K562 (cell line): Measurements from ENCODE around the gene REEP3. TPM values are rescaled to one million over a fixed set of nuclear protein-coding genes. Genes with fewer than 3 reads are reported as not detected.

ENCODE experiments used
- ATAC-seq: fragments of 200-7000 bp; cut with Tn5 transposase; 3 replicates; pipeline ENCODE4 v1.9.1; 2020; ENCODE audit warnings: moderate library complexity
- BruUV-seq: library from RNA; stranded (reverse); fragments of 400-500 nt; replicated peaks from 2 replicates; lab custom pipeline; 2021; lab: Mats Ljungman, UMichigan
- CTCF ChIA-PET: fragments of 300-600 bp; formaldehyde crosslinking; extraction: SDS; loops from one replicate; lab custom pipeline; 2021; ENCODE audit warnings: low intra/inter-chr PET ratio; lab: Yijun Ruan, JAX
- POLR2A ChIA-PET: fragments of 300-600, 350-650 bp; sonication (Branson Sonifier 250); formaldehyde crosslinking; extraction: SDS; loops from one replicate; lab custom pipeline; 2021; ENCODE audit warnings: antibody characterized with exemption, inconsistent platforms; lab: Yijun Ruan, JAX
- DNase-seq, 4 experiments: peaks; one replicate each; pipeline versions ENCODE4 v3.0.0 to v3.0.0-alpha.2; 2011 to 2018; ENCODE audit warnings: low spot score in 3 of 4, mixed read lengths in 3 of 4; ENCODE audit errors: extremely low read depth in 1 of 4
- FAIRE-seq: peaks from 2 replicates; lab custom pipeline; 2011; peaks lifted over from hg19 to GRCh38; lab: Jason Lieb, UNC
- H2AFZ ChIP-seq: 2 replicates; pipeline ENCODE4 v1.6.0; 2011; ENCODE audit warnings: low read depth, low read length, control low read depth, inconsistent platforms
- H3K27ac ChIP-seq: fragments of 200-600 bp; 3 replicates; pipeline ENCODE4 v1.8.0; 2011; ENCODE audit warnings: low read depth, mild to moderate bottlenecking, control low read depth, inconsistent platforms, low read length, moderate library complexity, mixed read lengths; ENCODE audit errors: extremely low read depth
- H3K27me3 ChIP-seq, 2 experiments: fragments of 300-600 bp in 1 of 2; 2 replicates in 1 of 2; 3 replicates in 1 of 2; pipeline versions ENCODE4 v1.6.0 to v1.8.0; 2011; ENCODE audit warnings: inconsistent platforms in 2 of 2, low read length in 2 of 2, mild to moderate bottlenecking in 1 of 2, mixed read lengths in 1 of 2, moderate library complexity in 1 of 2; ENCODE audit not compliant: control insufficient read depth in 2 of 2, insufficient read depth in 2 of 2
- H3K36me3 ChIP-seq: fragments of 300-600 bp; 3 replicates; pipeline ENCODE4 v1.8.0; 2011; ENCODE audit warnings: mild to moderate bottlenecking, low read length, inconsistent platforms; ENCODE audit not compliant: control insufficient read depth, insufficient read depth
- H3K4me1 ChIP-seq, 2 experiments: fragments of 200-600 bp in 1 of 2; replicated peaks in 1 of 2; 2 replicates in 1 of 2; 3 replicates in 1 of 2; pipeline versions ENCODE4 v1.5.1 to v1.8.0; 2011; ENCODE audit warnings: inconsistent platforms in 2 of 2, low read length in 2 of 2, mild to moderate bottlenecking in 1 of 2, mixed read lengths in 1 of 2, moderate library complexity in 1 of 2; ENCODE audit not compliant: control insufficient read depth in 2 of 2, insufficient read depth in 2 of 2
- H3K4me2 ChIP-seq: 2 replicates; pipeline ENCODE4 v1.6.1; 2011; ENCODE audit warnings: low read length, control low read depth, inconsistent platforms, mixed read lengths; ENCODE audit not compliant: insufficient read depth
- H3K4me3 ChIP-seq: fragments of 200-600 bp; sonication (generic), shearing (Covaris generic); 2 replicates; pipeline ENCODE4 v1.5.1; 2016; ENCODE audit warnings: control low read depth, inconsistent platforms
- H3K79me2 ChIP-seq: fragments of 200-600 bp; 3 replicates; pipeline ENCODE4 v1.8.0; 2011; ENCODE audit warnings: low read length, inconsistent platforms; ENCODE audit not compliant: control insufficient read depth, insufficient read depth
- H3K9ac ChIP-seq, 2 experiments: 2 replicates each; pipeline versions ENCODE4 v1.6.0 to v1.6.1; 2011; ENCODE audit warnings: low read depth in 2 of 2, low read length in 2 of 2, control low read depth in 1 of 2, inconsistent platforms in 1 of 2, mild to moderate bottlenecking in 1 of 2, mixed read lengths in 1 of 2; ENCODE audit not compliant: insufficient read depth in 1 of 2
- H3K9me1 ChIP-seq: one replicate; pipeline ENCODE4 v1.6.0; 2011; ENCODE audit warnings: inconsistent platforms, mild to moderate bottlenecking, low read length, moderate library complexity; ENCODE audit not compliant: control insufficient read depth, insufficient read depth
- H3K9me3 ChIP-seq: replicated peaks from 2 replicates; pipeline ENCODE4 v1.5.1; 2011; ENCODE audit warnings: low read depth, low read length, inconsistent platforms; ENCODE audit not compliant: control insufficient read depth, insufficient read depth
- H4K20me1 ChIP-seq: replicated peaks from 2 replicates; pipeline ENCODE4 v1.6.1; 2011; ENCODE audit warnings: low read length, inconsistent platforms, mixed read lengths; ENCODE audit not compliant: control insufficient read depth, insufficient read depth
- CBX3 ChIP-seq, 2 experiments: IDR thresholded peaks; 1 replicate in 1 of 2; 2 replicates in 1 of 2; pipeline ENCODE4 v1.6.1; 2012; ENCODE audit warnings: inconsistent platforms in 2 of 2, low read length in 2 of 2, borderline replicate concordance in 1 of 2, control low read depth in 1 of 2
- CCNT2 ChIP-seq: IDR thresholded peaks from 2 replicates; pipeline ENCODE4 v1.6.1; 2011; ENCODE audit warnings: borderline replicate concordance, low read depth, mild to moderate bottlenecking, moderate library complexity, mixed read lengths, low read length; ENCODE audit not compliant: insufficient read length; ENCODE audit errors: extremely low read depth
- HDGF ChIP-seq: fragments of 450-650 bp; IDR thresholded peaks from 2 replicates; pipeline ENCODE4 v1.6.1; 2016
- ILK ChIP-seq: fragments of 450-650 bp; IDR thresholded peaks from 2 replicates; pipeline ENCODE4 v1.6.1; 2016; ENCODE audit warnings: missing genetic modification characterization, low read depth, mild to moderate bottlenecking, missing compliant biosample characterization, moderate library complexity, borderline replicate concordance
- MAFF ChIP-seq: IDR thresholded peaks from 2 replicates; pipeline ENCODE4 v1.6.1; 2012; ENCODE audit warnings: low read length, improper control_type of control experiment
- MYNN ChIP-seq, 2 experiments: sonication (generic); formaldehyde crosslinking in 1 of 2; IDR thresholded peaks; 2 replicates each; pipeline versions ENCODE4 v1.5.0 to v1.6.1; 2016 to 2020; ENCODE audit warnings: antibody characterized with exemption in 1 of 2, missing genetic modification reagents in 1 of 2
- PCBP1 ChIP-seq: fragments of 200-400 bp; formaldehyde crosslinking; IDR thresholded peaks from 2 replicates; pipeline ENCODE4 v1.6.1; 2018; ENCODE audit warnings: mild to moderate bottlenecking, low read depth, low read length; ENCODE audit not compliant: poor library complexity, severe bottlenecking
- PHF21A ChIP-seq: fragments of 450-650 bp; IDR thresholded peaks from 2 replicates; pipeline ENCODE4 v1.6.1; 2017; ENCODE audit warnings: low read depth, borderline replicate concordance
- RBBP5 ChIP-seq: fragments of 200-600 bp; sonication (generic); IDR thresholded peaks from 2 replicates; pipeline ENCODE4 v1.6.1; 2012; ENCODE audit warnings: borderline replicate concordance, mild to moderate bottlenecking, low read length, control low read depth, inconsistent platforms; ENCODE audit not compliant: insufficient read depth, poor library complexity, severe bottlenecking
- SIN3A ChIP-seq, 2 experiments: fragments of 150-350 bp in 1 of 2; IDR thresholded peaks; 2 replicates each; pipeline ENCODE4 v1.6.1; 2011 to 2016; ENCODE audit warnings: borderline replicate concordance in 2 of 2, low read depth in 2 of 2, low read length in 2 of 2, mild to moderate bottlenecking in 2 of 2, moderate library complexity in 2 of 2; ENCODE audit not compliant: control insufficient read depth in 1 of 2
- TAL1 ChIP-seq: fragments of 450-650 bp; IDR thresholded peaks from 2 replicates; pipeline ENCODE4 v1.6.1; 2016; ENCODE audit warnings: mild to moderate bottlenecking
- TCFL5 ChIP-seq: fragments of 250-450 bp; sonication (Bioruptor Pico); conservative IDR thresholded peaks from 2 replicates; pipeline ENCODE4 v1.6.1; 2021; ENCODE audit warnings: mild to moderate bottlenecking, moderate library complexity, matching md5 sums
- ZFPM2 ChIP-seq: fragments of 250-450 bp; sonication (Bioruptor Pico); IDR thresholded peaks from 2 replicates; pipeline ENCODE4 v1.5.1; 2022; ENCODE audit warnings: mild to moderate bottlenecking
- ZNF121 ChIP-seq: sonication (generic); formaldehyde crosslinking; conservative IDR thresholded peaks from 2 replicates; pipeline ENCODE4 v1.8.0; 2022; ENCODE audit warnings: missing genetic modification reagents
- ZNF780A ChIP-seq: fragments of 250-450 bp; sonication (Bioruptor Pico); IDR thresholded peaks from 2 replicates; pipeline ENCODE4 v1.5.0; 2021; ENCODE audit warnings: mild to moderate bottlenecking
- WGBS: fragments of 100-300 bp; shearing (Covaris generic); methylation state at CpG from one replicate; pipeline ENCODE4 v1.1.6; 2016; ENCODE audit warnings: low coverage, mixed read lengths; ENCODE audit not compliant: insufficient coverage; ENCODE audit errors: missing lambda C conversion rate; 5-methylcytosine and 5-hydroxymethylcytosine counted together
- in situ Hi-C: fragments of 300-500 bp; cut with MboI; formaldehyde crosslinking; loops from 4 replicates; pipeline ENCODE4 v1.15.0; 2018; ENCODE audit warnings: inconsistent platforms, mixed read lengths
- intact Hi-C: fragments of 100-400 bp; cut with micrococcal nuclease; formaldehyde crosslinking; loops from 2 replicates; pipeline ENCODE4 v1.14.2; 2022
- polyA plus RNA-seq, 8 experiments: library from polyadenylated mRNA; depleted of rRNA in 4 of 8; stranded (reverse) in 5 of 8; unstranded in 3 of 8; fragments of >200 nt; fragmentation: Nextera tagmentation in 2 of 8; fragmentation: Illumina TruSeq in 1 of 8; extraction: Ambion mirVana in 2 of 8; extraction: Trizol in 1 of 8; gene quantifications; 2 replicates each; pipeline versions ENCODE4 v1.2.1 to v1.2.3, GENCODE V29; 2011 to 2014; ENCODE audit warnings: inconsistent platforms in 1 of 8, missing spikeins in 1 of 8
- total RNA-seq, 7 experiments: library from RNA; depleted of rRNA in 6 of 7; stranded (reverse); fragments of >200 nt in 6 of 7; fragmentation: Illumina TruSeq in 2 of 7; extraction: Trizol in 2 of 7; gene quantifications; 2 replicates each; pipeline versions ENCODE4 v1.2.1 to v1.2.3, GENCODE V29; 2011 to 2021; ENCODE audit warnings: low replicate concordance in 1 of 7
- TF ChIP-seq, protein P1 (sequence below): fragments of 250-450 bp; sonication (Bioruptor Pico); IDR thresholded peaks from 2 replicates; pipeline ENCODE4 v1.8.0; 2022; ENCODE audit warnings: inconsistent platforms, mild to moderate bottlenecking, moderate library complexity, borderline replicate concordance
- TF ChIP-seq, protein P2 (sequence below): fragments of 250-450 bp; sonication (Bioruptor Pico); IDR thresholded peaks from 2 replicates; pipeline ENCODE4 v1.5.0; 2021; ENCODE audit warnings: mild to moderate bottlenecking, moderate library complexity

The REEP3 gene
- total and polyA plus RNA-seq, 9 of the 15 experiments (the other 6 are each of a cell fraction or from before 2014, with no cell fraction given), result 3.4 to 13.4 (median 9.2) TPM

DNA sequence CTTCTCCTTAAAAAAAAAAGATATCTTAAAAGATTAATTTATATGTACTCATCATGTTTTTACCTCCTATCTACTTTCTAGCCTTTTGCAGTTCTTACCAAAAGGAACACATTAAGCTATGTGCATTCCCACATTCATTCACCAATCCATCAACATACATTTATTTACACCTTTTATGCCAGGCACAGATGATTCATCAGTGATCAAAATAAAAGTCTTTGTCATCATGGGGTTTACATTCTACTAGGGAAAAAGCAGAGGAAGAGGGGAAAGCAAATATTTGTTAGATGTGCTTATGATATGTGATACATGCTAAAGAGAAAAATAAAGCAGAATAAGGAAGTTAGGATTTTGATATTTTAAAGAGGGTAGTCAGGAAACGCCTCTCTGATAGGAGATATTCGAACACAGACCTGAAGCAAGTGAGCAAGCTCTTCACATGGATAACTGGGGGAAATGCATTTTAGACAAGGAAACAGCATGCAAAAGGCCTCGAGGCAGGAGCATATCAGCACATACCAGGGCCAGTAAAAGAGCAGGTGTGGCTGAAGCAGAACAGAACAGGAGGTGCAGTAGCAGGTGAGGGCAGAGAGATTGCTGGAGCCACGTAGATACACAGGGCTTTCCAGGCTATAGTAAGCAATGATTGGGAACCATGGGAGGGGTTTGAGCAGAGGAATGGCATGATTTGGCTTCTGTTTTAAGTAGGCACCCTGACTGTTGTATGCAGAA is 67.4 kb downstream of the REEP3 start:
- Histone ChIP-seq H3K4me1 (peaks cover 3 to 8% of the 10 kb centered on the region in 2 experiments; a peak in 3 of 5 replicates), H3K9me3 (no peaks in the 10 kb centered on the region), H3K27me3 (no peaks in the 10 kb centered on the region), H3K4me2 (no peak overlapping the region), H2AFZ (no peak overlapping the region), H3K27ac (no peak overlapping the region), H3K9me1 (no peaks in the 10 kb centered on the region), H3K79me2 (peaks cover 6% of the 10 kb centered on the region; the same call in 1 of the 3 replicates), H3K36me3 (no peaks in the 10 kb centered on the region), H3K4me3 (no peak overlapping the region), H4K20me1 (0 out of 2 replicates have a peak, but pooled peaks cover 3% of the 10 kb centered on the region), H3K9ac (no peak overlapping the region)
- peak; percentile 57 for ATAC-seq
- no TSS peak for BruUV-seq
- FAIRE-seq, result no peak
- 19% methylated on average over 4 of the region's 4 CpGs for WGBS
- in situ Hi-C loops, result no loop called here
- CTCF ChIA-PET, result no interaction called here
- POLR2A ChIA-PET, result interaction anchor here (1.6 kb wide), 1 partner anchor 8 kb away, joined by 4 read pairs; no protein-coding TSS in a partner anchor
- peak in 1 of 4 experiments; percentile 27 for DNase-seq
- intact Hi-C loops, result no loop called here
- TF ChIP-seq ZNF121, result no peak
- TF ChIP-seq, protein P1, sequence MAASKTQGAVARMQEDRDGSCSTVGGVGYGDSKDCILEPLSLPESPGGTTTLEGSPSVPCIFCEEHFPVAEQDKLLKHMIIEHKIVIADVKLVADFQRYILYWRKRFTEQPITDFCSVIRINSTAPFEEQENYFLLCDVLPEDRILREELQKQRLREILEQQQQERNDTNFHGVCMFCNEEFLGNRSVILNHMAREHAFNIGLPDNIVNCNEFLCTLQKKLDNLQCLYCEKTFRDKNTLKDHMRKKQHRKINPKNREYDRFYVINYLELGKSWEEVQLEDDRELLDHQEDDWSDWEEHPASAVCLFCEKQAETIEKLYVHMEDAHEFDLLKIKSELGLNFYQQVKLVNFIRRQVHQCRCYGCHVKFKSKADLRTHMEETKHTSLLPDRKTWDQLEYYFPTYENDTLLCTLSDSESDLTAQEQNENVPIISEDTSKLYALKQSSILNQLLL (CRISPR knock-in tag), result no peak
- TF ChIP-seq HDGF, result no peak
- no peak for TF ChIP-seq TCFL5 (CRISPR knock-in tag)
- TF ChIP-seq, protein P2, sequence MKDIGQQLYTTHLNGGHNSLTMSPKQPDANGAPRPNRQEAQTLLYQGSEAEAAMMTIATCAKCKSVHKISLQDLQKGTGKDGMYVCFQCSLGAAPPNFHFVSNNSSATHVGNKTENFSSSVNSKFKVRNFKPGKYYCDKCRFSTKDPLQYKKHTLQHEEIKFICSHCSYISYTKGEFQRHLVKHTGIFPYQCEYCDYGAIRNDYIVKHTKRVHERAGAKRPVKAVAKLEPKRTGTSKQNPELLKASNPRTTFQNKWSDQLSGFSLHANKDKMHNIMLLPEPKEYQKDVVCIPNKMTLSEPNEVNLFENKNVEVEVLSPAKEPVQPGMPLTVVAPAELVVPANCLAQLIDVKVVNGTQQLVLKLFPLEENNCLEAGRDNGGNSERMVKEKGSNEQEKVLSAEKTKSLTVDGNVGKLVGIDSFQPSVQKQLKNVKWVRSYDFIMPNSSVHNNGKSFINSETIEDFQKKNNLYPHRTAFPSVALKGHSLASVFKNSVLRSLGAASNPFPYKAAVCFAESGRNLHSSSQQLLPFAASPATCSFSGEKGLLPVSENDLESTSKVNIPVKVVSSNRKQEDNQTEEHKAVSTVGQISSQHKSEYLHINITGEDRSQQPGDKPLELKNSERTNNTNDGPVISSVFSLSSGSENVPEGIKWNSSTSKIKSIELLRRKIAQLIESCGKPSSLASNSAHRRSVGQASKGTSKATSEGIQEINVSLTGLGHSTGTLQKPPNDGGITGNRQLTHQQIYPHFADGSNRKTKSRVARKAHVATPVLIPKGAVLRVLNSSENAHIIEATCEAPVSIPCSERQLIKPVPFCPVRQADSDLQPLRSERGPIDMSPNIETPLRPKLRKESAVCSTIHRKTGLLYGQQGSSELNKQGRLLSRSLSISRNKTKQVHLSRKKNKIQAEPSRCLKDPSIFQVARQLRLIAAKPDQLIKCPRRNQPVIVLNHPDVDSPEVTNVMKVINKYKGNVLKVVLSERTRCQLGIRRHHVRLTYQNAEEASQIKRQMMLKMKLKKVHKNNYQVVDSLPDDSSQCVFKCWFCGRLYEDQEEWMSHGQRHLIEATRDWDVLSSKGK (CRISPR knock-in tag), result no peak
- no peak for TF ChIP-seq ZNF780A (CRISPR knock-in tag)
- no peak for TF ChIP-seq MYNN (IDR thresholded peaks at IDR 0.05)
- no peak for TF ChIP-seq MYNN (CRISPR knock-in tag; IDR thresholded peaks at IDR 0.05)
- no peak for TF ChIP-seq CCNT2
- no peak for TF ChIP-seq CBX3 (IDR thresholded peaks at IDR 0.05; ENCODE audit: borderline replicate concordance in 1 of 2, low read length in 2 of 2)
- TF ChIP-seq TAL1, result peak; percentile 41; the same call in 1 of the 2 replicates
- TF ChIP-seq ILK (tag), result no peak
- TF ChIP-seq ZFPM2 (CRISPR knock-in tag), result no peak
- no peak for TF ChIP-seq SIN3A (IDR thresholded peaks at IDR 0.05; ENCODE audit: borderline replicate concordance in 2 of 2, control insufficient read depth in 1 of 2, low read depth in 2 of 2, low read length in 2 of 2)
- TF ChIP-seq MAFF, result no peak
- no peak for TF ChIP-seq PCBP1
- no peak for TF ChIP-seq PHF21A
- no peak for TF ChIP-seq RBBP5
